HG03378 (cell line): ENCODE results near the gene ST6GALNAC4.

ENCODE experiments used
- ATAC-seq: cut with Tn5 transposase; IDR thresholded peaks from one replicate; pipeline ENCODE4 v1.9.1; 2021; ENCODE audit warnings: mild to moderate bottlenecking, moderate library complexity; ENCODE audit not compliant: unreplicated experiment

ST6GALNAC4 gene, protein sequence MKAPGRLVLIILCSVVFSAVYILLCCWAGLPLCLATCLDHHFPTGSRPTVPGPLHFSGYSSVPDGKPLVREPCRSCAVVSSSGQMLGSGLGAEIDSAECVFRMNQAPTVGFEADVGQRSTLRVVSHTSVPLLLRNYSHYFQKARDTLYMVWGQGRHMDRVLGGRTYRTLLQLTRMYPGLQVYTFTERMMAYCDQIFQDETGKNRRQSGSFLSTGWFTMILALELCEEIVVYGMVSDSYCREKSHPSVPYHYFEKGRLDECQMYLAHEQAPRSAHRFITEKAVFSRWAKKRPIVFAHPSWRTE

DNA sequence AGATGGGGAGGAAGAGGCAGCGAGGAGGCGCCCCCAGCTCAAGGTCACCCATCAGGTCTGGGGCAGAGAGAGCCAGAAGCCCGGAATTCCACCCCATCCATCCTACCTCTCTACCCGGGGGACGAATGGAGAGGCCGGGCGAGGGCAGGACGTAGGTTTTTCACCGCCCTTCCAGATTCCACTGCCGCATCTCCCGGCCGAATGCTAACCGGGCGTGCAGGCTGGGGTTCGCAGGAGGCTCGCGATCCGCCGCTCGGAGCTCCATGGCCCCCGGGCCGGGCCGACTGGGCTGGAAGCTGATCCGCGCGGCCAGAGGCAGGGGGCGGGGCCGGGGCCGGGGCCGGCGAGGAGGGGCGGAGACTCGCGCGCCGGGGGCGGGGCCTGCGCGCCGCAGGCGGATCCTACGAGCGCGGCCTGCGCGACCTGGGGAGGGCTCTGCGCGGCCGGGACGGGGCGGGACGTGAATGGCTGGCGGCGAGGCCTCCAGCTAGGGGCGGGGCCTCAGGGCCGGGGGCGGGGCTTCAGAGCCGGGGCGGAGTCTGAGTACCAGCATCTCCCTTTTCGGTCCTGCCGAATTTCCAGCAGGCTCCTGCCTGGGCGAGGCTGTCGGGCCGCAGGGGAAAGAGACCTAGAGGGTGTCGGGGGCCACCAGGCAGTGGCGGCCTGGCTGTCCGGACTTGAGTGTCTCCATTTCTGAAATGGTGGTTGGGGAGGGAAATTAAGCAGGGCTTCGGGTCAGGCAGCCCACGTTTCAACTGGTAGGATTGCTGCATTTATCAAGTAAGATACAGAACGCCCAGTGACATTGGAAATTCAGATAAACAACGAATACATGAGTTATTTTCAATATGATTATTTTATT, at the start of gene ST6GALNAC4:
Gene ST6GALNAC4, minus strand, starts transcription at position 322 of the 862 bp plus-strand sequence. CDS start 622 bp downstream, outside the sequence.
- ATAC-seq = peak; percentile 38

GRCh38 chr9:127965953-127966352, 49.1 kb upstream of the ST6GALNAC4 start:
- ATAC-seq = no peak

- no peak for ATAC-seq
Measured at GRCh38 chr9:127963359-127964064, 46.7 kb upstream of the ST6GALNAC4 start.

GRCh38 chr9:127963041-127963358, 46.2 kb upstream of the ST6GALNAC4 start:
- ATAC-seq = no peak

GRCh38 chr9:127962278-127962677, 45.4 kb upstream of the ST6GALNAC4 start:
- ATAC-seq = no peak

DNA sequence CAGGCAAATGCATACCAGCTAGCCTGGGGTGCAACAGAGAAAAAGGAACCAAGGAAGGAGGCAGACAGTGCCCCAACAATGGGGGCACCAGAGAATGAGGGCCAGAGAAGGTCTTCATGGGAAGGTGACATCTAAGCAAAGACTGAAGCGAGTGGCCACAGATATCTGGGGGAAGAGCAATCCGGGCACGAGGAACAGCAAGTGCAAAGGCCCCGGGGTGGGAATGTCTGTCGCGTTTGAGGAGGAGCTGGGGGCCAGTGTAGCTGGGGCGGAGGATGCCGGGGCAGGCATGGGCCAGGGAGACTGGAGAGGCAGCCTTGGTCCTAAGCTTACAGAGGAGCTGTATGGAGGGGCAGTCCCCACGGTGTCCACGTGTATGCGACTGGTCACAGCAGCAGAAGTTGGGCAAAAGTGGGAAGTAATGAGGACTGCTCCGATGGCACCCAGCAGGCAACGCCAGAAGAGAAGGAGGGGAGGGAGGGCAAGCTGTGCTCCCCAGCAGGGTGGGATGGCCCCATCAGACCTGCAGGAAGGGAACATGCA, 44.8 kb upstream of the ST6GALNAC4 start:
- no peak for ATAC-seq

- ATAC-seq = no peak
Measured at GRCh38 chr9:127961155-127961490, 44.3 kb upstream of the ST6GALNAC4 start.

- ATAC-seq = no peak
Measured at GRCh38 chr9:127960410-127961154, 43.7 kb upstream of the ST6GALNAC4 start.

DNA sequence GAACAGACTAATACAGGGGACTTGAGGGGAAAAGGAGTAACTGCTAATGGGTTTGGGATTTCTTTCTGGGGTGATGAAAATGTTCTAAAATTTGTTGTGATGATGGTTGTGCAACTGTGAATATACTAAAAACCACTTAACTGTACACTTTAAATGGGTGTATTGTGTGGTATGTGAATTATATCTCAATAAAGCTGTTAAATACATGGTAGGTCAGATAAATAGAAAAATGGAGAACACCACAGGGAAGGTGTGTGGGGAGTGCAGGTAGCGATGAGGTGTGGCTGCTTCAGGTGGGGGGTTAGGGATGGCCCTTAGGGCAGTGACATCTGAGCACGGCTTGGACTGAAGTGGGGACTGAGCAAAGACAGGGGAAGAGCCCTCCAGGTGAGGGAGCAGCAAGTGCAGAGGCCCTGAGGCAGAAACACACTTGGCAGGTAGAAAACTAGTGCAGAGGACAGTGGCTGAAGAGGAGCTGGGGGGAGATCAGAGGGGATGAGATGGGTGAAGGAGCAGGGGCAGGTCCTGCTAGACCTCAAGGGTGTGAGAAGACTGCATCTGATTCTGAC, 43.1 kb upstream of the ST6GALNAC4 start:
- no peak for ATAC-seq

GRCh38 chr9:127959398-127959797, 42.6 kb upstream of the ST6GALNAC4 start:
- no peak for ATAC-seq

GRCh38 chr9:127958728-127959127, 41.9 kb upstream of the ST6GALNAC4 start:
- no peak for ATAC-seq

GRCh38 chr9:127955294-127956015, 38.6 kb upstream of the ST6GALNAC4 start:
- no peak for ATAC-seq

DNA sequence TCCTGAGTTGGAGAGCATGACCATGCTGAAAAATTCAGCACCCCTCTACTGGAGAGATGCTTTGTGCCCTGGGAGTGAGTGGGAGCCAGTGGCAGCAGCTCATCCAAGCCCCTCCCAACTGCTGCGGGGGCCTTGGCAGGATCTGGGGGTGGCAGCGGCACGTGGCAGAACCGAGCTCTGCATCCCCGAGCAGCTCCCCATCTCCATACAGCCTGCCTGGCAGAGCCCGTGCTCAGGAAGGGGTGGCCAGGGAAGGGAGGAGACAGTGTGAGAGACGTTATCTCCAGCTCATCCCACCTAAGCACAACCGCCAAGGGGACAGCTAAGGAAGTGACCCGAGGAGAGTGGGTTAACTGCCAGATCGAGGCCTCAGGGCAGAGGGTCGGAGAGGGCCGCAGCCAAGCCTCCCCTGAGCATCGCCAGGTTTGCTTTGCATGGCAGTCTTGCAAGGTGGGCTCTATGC, 38.0 kb upstream of the ST6GALNAC4 start:
- ATAC-seq = no peak

DNA sequence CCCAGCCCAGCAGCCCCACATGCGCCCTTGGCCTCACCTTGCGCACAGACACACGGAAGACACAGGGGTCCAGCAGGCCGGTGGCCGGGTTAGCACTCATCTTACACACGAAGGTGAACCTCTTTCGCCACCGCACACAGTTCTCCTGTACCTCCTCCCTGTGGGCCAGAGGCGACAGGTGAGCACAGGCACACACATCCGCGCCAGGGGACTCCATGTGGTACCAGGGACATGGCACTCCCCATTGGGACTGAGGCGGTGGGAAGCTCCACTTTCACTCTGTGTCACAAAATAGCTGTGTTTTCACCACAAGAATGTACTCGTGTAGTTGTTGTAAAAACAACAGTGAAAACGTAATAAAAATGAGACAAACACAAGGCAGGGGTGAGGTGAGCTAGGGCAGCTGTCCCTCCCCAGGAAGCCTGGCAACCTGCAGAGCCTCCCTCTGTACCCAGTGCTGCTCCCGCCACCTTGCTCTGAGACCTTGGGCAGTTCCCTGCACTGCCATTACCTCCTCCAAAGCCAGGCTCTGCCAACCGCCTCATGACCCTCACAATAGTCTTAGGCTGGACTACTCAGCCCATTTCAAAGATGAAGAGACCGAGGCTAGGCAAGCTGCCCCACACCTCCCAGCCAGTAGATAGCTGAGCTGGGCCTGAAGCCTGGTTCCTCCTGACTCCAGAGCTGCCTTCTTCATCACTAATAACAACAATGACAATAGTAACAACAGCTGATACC, 37.1 kb upstream of the ST6GALNAC4 start:
- no peak for ATAC-seq

DNA sequence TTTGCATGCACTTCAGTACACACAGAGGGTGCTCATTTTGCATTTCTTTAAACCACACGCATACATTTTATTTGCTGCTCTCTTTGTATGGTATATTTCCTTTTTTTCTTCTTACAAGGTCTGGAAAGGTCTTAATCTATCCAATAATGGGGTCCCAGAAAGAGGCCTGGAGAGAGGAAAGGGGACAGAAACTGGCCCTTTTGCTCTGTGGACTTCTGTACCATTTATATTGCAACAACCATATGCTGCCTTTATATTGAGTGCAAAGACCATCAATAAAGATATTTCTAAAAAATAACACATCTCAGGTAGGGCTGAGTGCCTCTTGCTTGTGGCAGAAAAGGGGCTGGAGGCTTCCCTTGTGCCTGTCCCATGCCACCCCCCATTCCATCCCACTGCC, 36.3 kb upstream of the ST6GALNAC4 start:
- no peak for ATAC-seq

GRCh38 chr9:127950513-127951289, 33.9 kb upstream of the ST6GALNAC4 start:
- no peak for ATAC-seq

- no peak for ATAC-seq
Measured at GRCh38 chr9:127949827-127950512, 33.1 kb upstream of the ST6GALNAC4 start.
